NB4 (cell line): ENCODE data around the gene PATJ.

Experiments
- CTCF ChIP-seq: IDR thresholded peaks from one replicate; pipeline ENCODE4 v1.5.1; 2012; ENCODE audit warnings: low read depth, low read length
- MAX ChIP-seq: IDR thresholded peaks from 2 replicates; pipeline ENCODE4 v1.6.1; 2011; ENCODE audit warnings: low read depth, low read length
- MYC ChIP-seq: IDR thresholded peaks from 2 replicates; pipeline ENCODE4 v1.6.1; 2011; ENCODE audit warnings: low read depth, low read length
- POLR2A ChIP-seq: IDR thresholded peaks from 2 replicates; pipeline ENCODE4 v1.6.1; 2011; ENCODE audit warnings: mild to moderate bottlenecking; ENCODE audit not compliant: insufficient read length; ENCODE audit errors: extremely low read depth

GRCh38 chr1:61898658-61899057 is 156.4 kb downstream of the PATJ start:
- TF ChIP-seq CTCF (no peak), POLR2A (no peak), MYC (no peak), MAX (no peak)
